Measurements from ENCODE around the gene GNAI2.

Gene GNAI2

GRCh38 chr3:50273689-50274065, 37.7 kb downstream of the GNAI2 start:
- no peak for TF ChIP-seq CTCF (conservative IDR thresholded peaks at IDR 0.05; ENCODE audit: low read depth, low read length)
- Histone ChIP-seq H3K9ac (no peak overlapping the region), H3K36me3 (ENCODE audit: insufficient read depth) (no peaks in the 10 kb centered on the region), H3K79me2 (ENCODE audit: insufficient read depth, low read depth) (no peaks in the 10 kb centered on the region), H2AFZ (ENCODE audit: low read depth) (no peak overlapping the region), H4K20me1 (ENCODE audit: insufficient read depth) (no peaks in the 10 kb centered on the region), H3K27me3 (ENCODE audit: insufficient read depth, low read depth) (peaks cover 10% of the 10 kb centered on the region; the same call in 1 of the 2 replicates), H3K4me2 (no peak overlapping the region), H3K4me3 (IDR thresholded peaks at IDR 0.05; ENCODE audit: insufficient read depth, low read depth, low read length) (no peak overlapping the region), H3K27ac (no peak overlapping the region), H3K4me1 (ENCODE audit: low read depth, poor library complexity, severe bottlenecking) (no peaks in the 10 kb centered on the region)

- Histone ChIP-seq H3K9ac (no peak overlapping the region), H3K36me3 (ENCODE audit: insufficient read depth) (no peaks in the 10 kb centered on the region), H2AFZ (ENCODE audit: low read depth) (no peak overlapping the region), H3K4me1 (ENCODE audit: low read depth, poor library complexity, severe bottlenecking) (no peaks in the 10 kb centered on the region), H3K4me2 (no peak overlapping the region), H3K27me3 (ENCODE audit: insufficient read depth, low read depth) (peaks cover 9% of the 10 kb centered on the region; the same call in 1 of the 2 replicates), H3K4me3 (IDR thresholded peaks at IDR 0.05; ENCODE audit: insufficient read depth, low read depth, low read length) (no peak overlapping the region), H4K20me1 (ENCODE audit: insufficient read depth) (no peaks in the 10 kb centered on the region), H3K79me2 (ENCODE audit: insufficient read depth, low read depth) (no peaks in the 10 kb centered on the region), H3K27ac (no peak overlapping the region)
- peak; percentile 76 for TF ChIP-seq CTCF (conservative IDR thresholded peaks at IDR 0.05; ENCODE audit: low read depth, low read length)
Observed at GRCh38 chr3:50274371-50275104, 38.5 kb downstream of the GNAI2 start.

- no peaks in the 10 kb centered on the region for H3K36me3 ChIP-seq (ENCODE audit: insufficient read depth)
- H3K4me1 ChIP-seq (ENCODE audit: low read depth, poor library complexity, severe bottlenecking): no peaks in the 10 kb centered on the region
- H3K27me3 ChIP-seq (ENCODE audit: insufficient read depth, low read depth): peaks cover 9% of the 10 kb centered on the region; the same call in 1 of the 2 replicates
- no peak overlapping the region for H3K9ac ChIP-seq
- H3K79me2 ChIP-seq (ENCODE audit: insufficient read depth, low read depth): no peaks in the 10 kb centered on the region
- H4K20me1 ChIP-seq (ENCODE audit: insufficient read depth): no peaks in the 10 kb centered on the region
- no peak for TF ChIP-seq CTCF (conservative IDR thresholded peaks at IDR 0.05; ENCODE audit: low read depth, low read length)
- H3K27ac ChIP-seq: no peak overlapping the region
- H3K4me2 ChIP-seq: no peak overlapping the region
- no peak overlapping the region for H3K4me3 ChIP-seq (IDR thresholded peaks at IDR 0.05; ENCODE audit: insufficient read depth, low read depth, low read length)
- no peak overlapping the region for H2AFZ ChIP-seq (ENCODE audit: low read depth)
Observed at GRCh38 chr3:50275141-50275995, 39.4 kb downstream of the GNAI2 start.

GRCh38 chr3:50275996-50276761, 40.2 kb downstream of the GNAI2 start:
- Histone ChIP-seq H3K4me2 (no peak overlapping the region), H3K36me3 (ENCODE audit: insufficient read depth) (no peaks in the 10 kb centered on the region), H3K4me1 (ENCODE audit: low read depth, poor library complexity, severe bottlenecking) (no peaks in the 10 kb centered on the region), H3K27me3 (ENCODE audit: insufficient read depth, low read depth) (peaks cover 9% of the 10 kb centered on the region; the same call in 1 of the 2 replicates), H3K4me3 (IDR thresholded peaks at IDR 0.05; ENCODE audit: insufficient read depth, low read depth, low read length) (no peak overlapping the region), H3K79me2 (ENCODE audit: insufficient read depth, low read depth) (no peaks in the 10 kb centered on the region), H2AFZ (ENCODE audit: low read depth) (no peak overlapping the region), H3K27ac (no peak overlapping the region), H4K20me1 (ENCODE audit: insufficient read depth) (no peaks in the 10 kb centered on the region), H3K9ac (no peak overlapping the region)
- TF ChIP-seq CTCF (conservative IDR thresholded peaks at IDR 0.05; ENCODE audit: low read depth, low read length): no peak

All from KMS-11 (cell line).